ENCODE data around the gene TGM6. TPM values are rescaled to one million over a fixed set of nuclear protein-coding genes. Genes with fewer than 3 reads are reported as not detected.
A peak's percentile ranks its signal among the peaks of the same experiment; 100 is the strongest.

TGM6 gene
- total RNA-seq, 1 donor from 2014 or later = not detected

DNA sequence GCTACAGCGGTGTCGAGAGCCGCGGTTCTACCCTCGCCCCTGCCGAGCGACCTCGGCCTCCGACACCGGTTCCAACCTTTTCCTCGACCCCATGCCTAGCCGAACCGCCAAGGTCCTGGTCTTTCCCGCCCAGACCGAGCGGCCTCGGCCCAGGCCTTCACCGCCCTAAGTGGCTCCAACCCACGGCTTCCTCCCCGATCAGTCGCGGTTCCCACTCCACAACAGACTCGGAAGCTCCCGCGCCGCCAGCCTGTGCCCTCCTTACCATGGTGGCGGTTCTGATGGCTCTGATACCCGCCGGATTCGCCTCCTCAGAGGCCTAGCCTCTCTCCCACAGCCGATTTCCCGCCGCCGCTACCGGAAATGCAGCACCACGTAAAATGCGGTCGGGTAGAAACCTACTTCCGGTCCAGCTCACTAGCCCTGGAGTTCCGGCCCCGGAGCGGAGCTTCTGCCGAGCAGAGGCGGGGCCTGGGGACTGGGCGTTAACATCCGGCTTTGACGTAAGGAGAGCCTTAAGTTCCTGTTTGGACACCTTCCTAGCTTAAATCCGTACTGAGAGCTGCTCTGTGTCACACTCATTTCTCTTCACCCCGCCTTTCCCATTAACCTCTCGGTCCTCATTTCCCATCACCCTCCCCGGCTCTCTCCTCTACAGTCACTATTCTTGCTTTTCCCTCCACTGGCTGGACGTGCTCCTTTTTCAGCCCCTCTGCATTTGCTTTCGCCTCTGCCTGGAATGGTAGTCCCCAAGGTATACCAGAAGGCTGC is 89.9 kb downstream of the TGM6 start, which contains the start of gene SNRPB:
SNRPB (minus strand) TSS at position 367 of the 771 bp plus-strand sequence; CDS start at position 268, 99 bp downstream.
- intact Hi-C loops (cut with micrococcal nuclease) = no loop called here
- DNase-seq (peak; percentile 96), ATAC-seq (peak; percentile 99)

GRCh38 chr20:2473516-2473915 is 92.8 kb downstream of the TGM6 start:
- intact Hi-C loops (cut with micrococcal nuclease) = no loop called here
- no peak for ATAC-seq
- no peak for DNase-seq

- no peak for DNase-seq
These were observed 95.4 kb downstream of the TGM6 start for GRCh38 chr20:2475850-2476741.

DNA sequence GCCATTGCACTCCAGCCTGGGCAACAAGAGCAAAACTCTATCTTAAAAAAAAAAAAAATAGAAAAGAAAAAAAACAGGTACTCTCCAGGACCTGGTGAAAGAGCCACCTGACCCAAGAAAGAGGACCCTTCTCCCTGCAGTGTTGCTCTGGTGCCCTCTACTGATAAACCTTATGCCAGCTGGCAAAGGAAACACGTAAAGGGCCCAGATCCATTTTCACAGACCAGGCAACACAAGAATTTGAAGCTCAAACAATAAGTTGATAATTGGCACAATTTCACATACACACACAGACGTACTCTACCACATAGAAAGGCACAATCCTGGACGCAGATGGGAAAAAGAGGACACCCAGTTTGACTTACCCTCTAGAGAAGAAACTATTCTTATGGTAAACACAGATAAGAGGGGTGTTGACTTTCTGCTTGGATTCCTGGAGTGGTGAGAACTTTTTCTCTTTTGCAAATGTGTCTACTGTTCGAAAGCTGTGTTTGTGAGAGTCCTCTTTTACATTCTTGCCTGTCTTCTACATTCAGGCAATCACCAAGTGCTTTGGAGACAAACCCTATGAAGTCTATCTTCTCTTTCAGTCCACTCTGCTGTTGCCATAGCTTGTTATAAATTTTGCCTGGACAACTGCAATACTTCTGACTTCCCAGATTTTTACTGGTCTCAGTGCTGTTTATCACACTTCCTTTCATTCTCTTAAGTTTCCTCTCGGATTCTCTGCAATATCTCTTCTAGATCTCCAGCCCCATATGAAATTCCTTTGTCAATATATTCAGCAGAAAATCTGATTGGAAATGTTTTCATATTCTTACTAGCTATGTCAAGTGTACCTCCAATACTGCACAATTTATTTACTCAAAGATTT is 96.3 kb downstream of the TGM6 start:
- no peak for DNase-seq
- ATAC-seq = no peak
- intact Hi-C loops (cut with micrococcal nuclease) = no loop called here

More at GRCh38 chr20:2475850-2476741, 95.4 kb downstream of the TGM6 start:
- ATAC-seq = no peak
- intact Hi-C loops (cut with micrococcal nuclease) = no loop called here

- no peak for ATAC-seq
- intact Hi-C loops (cut with micrococcal nuclease) = no loop called here
- no peak for DNase-seq
These were observed 99.7 kb downstream of the TGM6 start for GRCh38 chr20:2480381-2480780.

Other genes starting within 250 kb of the TGM6 start
- gene TGM3, start 84.9 kb upstream of the TGM6 start, total RNA-seq = not detected
- 51.3 TPM for gene SNRPB, start 89.9 kb downstream of the TGM6 start, total RNA-seq
- gene ZNF343, start 128.0 kb downstream of the TGM6 start, total RNA-seq = 5.8 TPM
- gene TMC2, start 155.7 kb downstream of the TGM6 start, total RNA-seq = 0.10 TPM